ENCODE measurements around the gene ETV3.

GRCh38 chr1:157151506-157151905 lies 13.3 kb upstream of the ETV3 start:
- TF ChIP-seq CBX5 (IDR thresholded peaks at IDR 0.05; ENCODE audit: low read depth, low read length) (no peak), CBX8 (IDR thresholded peaks at IDR 0.05; ENCODE audit: borderline replicate concordance, low read depth, low read length) (no peak), ATF2 (IDR thresholded peaks at IDR 0.05; ENCODE audit: low read length) (no peak), TBP (IDR thresholded peaks at IDR 0.05; ENCODE audit: low read depth, low read length) (no peak), EZH2 (IDR thresholded peaks at IDR 0.05; ENCODE audit: low read depth, low read length, severe bottlenecking) (no peak), RBBP5 (IDR thresholded peaks at IDR 0.05; ENCODE audit: borderline replicate concordance, low read depth, low read length) (no peak), ZNF274 (IDR thresholded peaks at IDR 0.05; ENCODE audit: borderline replicate concordance, extremely low read depth, low read length) (no peak), FOSL1 (IDR thresholded peaks at IDR 0.05; ENCODE audit: insufficient read depth, low read depth, low read length) (no peak), CTCF (IDR thresholded peaks at IDR 0.05; ENCODE audit: control extremely low read depth in 1 of 3, insufficient read depth in 1 of 3, low read depth in 1 of 3, low read length in 3 of 3) (no peak), TCF12 (IDR thresholded peaks at IDR 0.05; ENCODE audit: low read depth, low read length) (no peak), JUND (IDR thresholded peaks at IDR 0.05; ENCODE audit: low read length) (no peak), RFX5 (IDR thresholded peaks at IDR 0.05; ENCODE audit: borderline replicate concordance, low read depth, low read length) (no peak), SIRT6 (IDR thresholded peaks at IDR 0.05; ENCODE audit: low read length) (no peak), POLR2AphosphoS5 (IDR thresholded peaks at IDR 0.05; ENCODE audit: low read depth, low read length) (no peak)

All from H1 (cell line).